GM20000 (cell line): ENCODE results near the gene SMYD3.

Source experiments
- DNase-seq: peaks from one replicate; pipeline ENCODE4 v3.0.0; 2012; ENCODE audit warnings: low spot score
- TF ChIP-seq, protein P1 (sequence below): IDR thresholded peaks from 2 replicates; pipeline ENCODE4 v1.5.1; 2012; ENCODE audit warnings: mild to moderate bottlenecking, control low read depth; ENCODE audit errors: extremely low read depth, missing control alignments

The SMYD3 gene

DNA sequence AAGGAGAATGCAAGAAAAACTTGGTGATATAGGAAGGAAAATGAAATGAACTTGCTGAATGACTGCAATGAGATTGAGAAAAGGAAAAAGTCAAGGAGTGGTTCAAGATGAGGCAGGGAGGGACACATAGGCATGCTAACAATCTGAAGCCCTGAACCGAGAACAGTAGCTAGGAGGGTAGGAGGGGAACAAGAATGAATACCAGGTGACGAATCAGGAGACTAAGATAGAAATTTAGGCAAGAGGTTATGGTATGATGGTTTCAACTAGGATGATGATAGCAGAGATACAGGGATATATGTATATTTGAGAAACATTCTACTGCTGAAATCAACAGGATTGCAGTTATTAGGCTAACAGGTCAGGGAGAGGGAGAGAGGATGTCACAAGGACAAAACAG lies 44.1 kb downstream of the SMYD3 start:
- TF ChIP-seq, protein P1, sequence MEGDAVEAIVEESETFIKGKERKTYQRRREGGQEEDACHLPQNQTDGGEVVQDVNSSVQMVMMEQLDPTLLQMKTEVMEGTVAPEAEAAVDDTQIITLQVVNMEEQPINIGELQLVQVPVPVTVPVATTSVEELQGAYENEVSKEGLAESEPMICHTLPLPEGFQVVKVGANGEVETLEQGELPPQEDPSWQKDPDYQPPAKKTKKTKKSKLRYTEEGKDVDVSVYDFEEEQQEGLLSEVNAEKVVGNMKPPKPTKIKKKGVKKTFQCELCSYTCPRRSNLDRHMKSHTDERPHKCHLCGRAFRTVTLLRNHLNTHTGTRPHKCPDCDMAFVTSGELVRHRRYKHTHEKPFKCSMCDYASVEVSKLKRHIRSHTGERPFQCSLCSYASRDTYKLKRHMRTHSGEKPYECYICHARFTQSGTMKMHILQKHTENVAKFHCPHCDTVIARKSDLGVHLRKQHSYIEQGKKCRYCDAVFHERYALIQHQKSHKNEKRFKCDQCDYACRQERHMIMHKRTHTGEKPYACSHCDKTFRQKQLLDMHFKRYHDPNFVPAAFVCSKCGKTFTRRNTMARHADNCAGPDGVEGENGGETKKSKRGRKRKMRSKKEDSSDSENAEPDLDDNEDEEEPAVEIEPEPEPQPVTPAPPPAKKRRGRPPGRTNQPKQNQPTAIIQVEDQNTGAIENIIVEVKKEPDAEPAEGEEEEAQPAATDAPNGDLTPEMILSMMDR: no peak
- no peak for DNase-seq

DNA sequence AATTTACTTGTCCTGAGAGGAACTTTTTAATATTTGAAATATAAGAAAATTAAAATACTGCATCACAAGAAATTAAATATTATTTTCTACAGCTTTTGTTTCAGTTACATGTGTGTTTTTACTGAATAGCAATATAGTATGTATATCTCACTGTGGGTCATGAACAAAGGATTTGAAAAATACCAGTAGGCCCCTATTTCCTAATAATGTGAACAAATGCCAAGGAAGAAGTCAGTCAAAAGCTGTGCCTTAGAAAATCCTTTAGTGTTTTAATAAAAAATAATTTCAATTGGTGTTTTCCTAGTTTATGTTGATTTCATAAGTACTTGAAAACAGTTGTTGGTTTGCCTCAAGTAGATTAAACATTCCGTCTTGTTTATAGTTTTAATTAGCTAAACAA lies 46.7 kb downstream of the SMYD3 start:
- DNase-seq: no peak
- TF ChIP-seq, protein P1: no peak

DNA sequence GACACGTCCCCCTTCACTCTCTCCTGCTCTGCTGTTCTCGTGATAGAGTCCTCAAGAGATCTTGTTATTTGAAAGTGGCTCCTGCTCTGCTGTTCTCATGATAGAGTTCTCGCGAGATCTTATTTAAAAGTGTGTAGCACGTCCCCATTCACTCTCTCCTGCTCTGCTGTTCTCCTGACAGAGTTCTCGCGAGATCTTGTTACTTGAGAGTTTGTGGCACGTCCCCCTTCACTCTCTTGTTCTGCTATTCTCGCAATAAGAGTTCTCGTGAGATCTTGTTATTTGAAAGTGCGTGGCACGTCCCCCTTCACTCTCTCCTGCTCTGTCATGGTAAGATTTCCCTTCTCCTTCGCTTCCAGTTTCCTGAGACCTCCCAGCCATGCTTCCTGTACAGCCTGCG lies 47.9 kb downstream of the SMYD3 start:
- DNase-seq: no peak
- TF ChIP-seq, protein P1: no peak

DNA sequence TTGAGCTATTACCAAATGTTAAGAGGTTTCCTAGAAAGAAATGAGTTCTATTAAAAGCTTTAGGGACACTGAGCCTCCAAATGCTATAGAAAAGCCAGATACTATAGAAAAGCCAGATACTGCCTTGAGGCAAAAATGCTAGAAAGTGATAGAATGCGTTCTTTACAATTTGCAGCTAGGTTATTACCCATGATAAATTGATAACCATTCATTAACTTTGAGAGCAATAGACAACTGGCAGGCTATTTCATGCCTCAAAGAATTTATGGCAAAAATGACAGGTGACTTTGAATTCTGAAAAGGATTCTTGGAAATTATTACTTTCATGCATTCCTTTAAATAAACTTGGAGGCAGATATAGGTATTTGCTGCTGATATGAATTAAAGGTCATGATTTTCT lies 51.6 kb downstream of the SMYD3 start:
- TF ChIP-seq, protein P1: no peak
- DNase-seq: no peak

DNA sequence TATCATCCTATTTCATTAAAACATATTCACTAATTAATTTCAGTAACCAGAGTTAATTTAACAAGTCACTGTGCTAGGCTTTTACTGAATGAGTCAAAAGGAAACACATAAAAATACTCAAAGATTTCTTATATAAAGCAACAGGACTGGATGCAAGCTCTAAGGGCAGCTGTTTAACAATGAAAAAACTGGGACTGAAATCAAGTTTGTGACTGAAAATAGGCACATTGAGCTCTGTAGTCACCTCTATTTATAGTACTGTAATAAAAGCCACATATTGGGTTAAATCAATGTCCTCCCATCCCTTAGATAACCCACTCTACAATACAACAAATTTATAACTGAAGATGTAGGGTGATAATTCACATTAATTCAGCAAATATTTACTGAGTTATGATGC lies 52.4 kb downstream of the SMYD3 start:
- TF ChIP-seq, protein P1: no peak
- no peak for DNase-seq

DNA sequence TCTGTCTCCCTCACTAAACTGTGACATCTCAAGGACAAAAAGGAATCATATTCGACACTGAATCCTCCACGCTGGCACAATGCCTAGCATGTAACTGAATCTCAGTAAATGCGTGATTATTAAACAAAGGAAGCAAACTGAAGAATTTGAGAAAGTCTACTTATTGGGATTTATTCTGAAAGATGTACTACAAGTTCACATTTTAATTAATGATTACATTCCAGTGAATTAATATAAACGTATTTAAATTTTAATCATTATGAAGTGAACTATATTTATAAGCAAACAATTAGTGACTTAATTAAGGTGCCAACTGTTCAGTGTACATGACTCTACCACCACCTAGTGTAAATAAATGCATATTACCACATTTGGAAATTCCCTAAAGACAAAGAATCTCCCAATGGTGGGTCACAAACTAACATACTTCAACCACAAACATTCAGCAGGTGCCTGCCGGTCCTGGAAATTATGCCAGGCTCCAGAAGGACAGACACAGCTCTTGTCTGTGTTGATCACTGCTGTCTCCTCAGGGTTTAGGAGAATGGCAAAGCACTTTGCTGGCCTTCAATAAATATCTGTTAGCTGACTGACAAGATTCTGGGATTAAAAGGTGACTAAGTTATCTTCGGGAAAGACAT lies 56.3 kb downstream of the SMYD3 start:
- DNase-seq: peak; percentile 45
- TF ChIP-seq, protein P1: peak; percentile 38

DNA sequence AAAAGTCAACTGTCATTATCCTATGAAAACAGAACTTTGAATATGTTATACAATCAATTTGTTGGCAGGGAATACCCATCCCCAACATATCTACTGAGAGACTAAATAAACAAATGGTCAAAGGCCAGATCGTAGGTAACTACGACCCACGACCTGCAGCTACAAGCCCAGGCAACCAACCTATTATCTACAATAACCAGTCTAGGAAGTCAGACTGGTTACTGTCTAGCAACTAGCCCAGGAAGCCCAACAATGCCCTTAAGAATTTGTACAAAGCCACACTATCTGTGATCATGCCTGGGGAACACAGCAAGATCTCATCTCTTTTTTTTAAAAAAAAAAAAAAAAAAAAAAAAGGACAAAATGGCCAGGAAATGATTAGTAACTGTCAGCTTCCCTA lies 58.7 kb downstream of the SMYD3 start:
- TF ChIP-seq, protein P1: no peak
- no peak for DNase-seq
